ENCODE data around the gene NPEPL1. TPM values are rescaled to one million over a fixed set of nuclear protein-coding genes. Genes with fewer than 3 reads are reported as not detected.
"Not testable (repeated sequence)": the region's sequence is repeated elsewhere in the genome, so short reads cannot be mapped to it uniquely, and the experiment has no call there.

The NPEPL1 gene
- total RNA-seq, 2 donors from 2014 or later, result 28.5 to 31.4 TPM

GRCh38 chr20:58748618-58749017, 56.0 kb downstream of the NPEPL1 start:
- no peak for DNase-seq (ENCODE audit: low spot score)

GRCh38 chr20:58749098-58749769, 56.6 kb downstream of the NPEPL1 start:
- intact Hi-C loops (cut with DNase I), result no loop called here
- DNase-seq (ENCODE audit: low spot score), result no peak

More at GRCh38 chr20:58748618-58749017, 56.0 kb downstream of the NPEPL1 start:
- intact Hi-C loops (cut with DNase I), result no loop called here

GRCh38 chr20:58749979-58750378, 57.4 kb downstream of the NPEPL1 start:
- DNase-seq (ENCODE audit: low spot score), result no peak
- intact Hi-C loops (cut with DNase I), result no loop called here

GRCh38 chr20:58750706-58751105, 58.1 kb downstream of the NPEPL1 start:
- intact Hi-C loops (cut with DNase I), result not testable (repeated sequence)

DNA sequence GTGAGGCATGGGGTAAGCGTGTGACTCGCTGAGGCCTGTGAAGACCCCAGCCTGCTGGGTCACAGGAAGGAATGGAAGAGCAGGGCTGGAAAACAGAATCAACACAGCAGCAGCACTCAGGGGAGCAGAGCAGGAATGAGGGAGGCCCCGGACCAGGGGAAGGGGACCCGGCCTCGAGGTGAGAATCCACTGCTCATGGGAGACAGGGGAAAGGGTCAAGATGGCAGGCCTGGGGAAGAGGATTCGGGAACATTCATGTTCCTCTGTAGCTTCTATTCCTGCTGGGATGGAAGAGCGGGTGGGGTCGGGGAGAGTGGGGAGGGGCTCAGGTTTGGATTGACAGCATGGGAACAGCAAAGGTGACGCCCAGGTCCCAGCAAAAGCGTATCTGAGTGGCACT, 59.4 kb downstream of the NPEPL1 start:
- DNase-seq (ENCODE audit: low spot score), result no peak
- intact Hi-C loops (cut with DNase I), result no loop called here

More at GRCh38 chr20:58750706-58751105, 58.1 kb downstream of the NPEPL1 start:
- not testable (repeated sequence) for DNase-seq (ENCODE audit: low spot score)

GRCh38 chr20:58752565-58752964, 60.0 kb downstream of the NPEPL1 start:
- intact Hi-C loops (cut with DNase I), result no loop called here
- no peak for DNase-seq (ENCODE audit: low spot score)

DNA sequence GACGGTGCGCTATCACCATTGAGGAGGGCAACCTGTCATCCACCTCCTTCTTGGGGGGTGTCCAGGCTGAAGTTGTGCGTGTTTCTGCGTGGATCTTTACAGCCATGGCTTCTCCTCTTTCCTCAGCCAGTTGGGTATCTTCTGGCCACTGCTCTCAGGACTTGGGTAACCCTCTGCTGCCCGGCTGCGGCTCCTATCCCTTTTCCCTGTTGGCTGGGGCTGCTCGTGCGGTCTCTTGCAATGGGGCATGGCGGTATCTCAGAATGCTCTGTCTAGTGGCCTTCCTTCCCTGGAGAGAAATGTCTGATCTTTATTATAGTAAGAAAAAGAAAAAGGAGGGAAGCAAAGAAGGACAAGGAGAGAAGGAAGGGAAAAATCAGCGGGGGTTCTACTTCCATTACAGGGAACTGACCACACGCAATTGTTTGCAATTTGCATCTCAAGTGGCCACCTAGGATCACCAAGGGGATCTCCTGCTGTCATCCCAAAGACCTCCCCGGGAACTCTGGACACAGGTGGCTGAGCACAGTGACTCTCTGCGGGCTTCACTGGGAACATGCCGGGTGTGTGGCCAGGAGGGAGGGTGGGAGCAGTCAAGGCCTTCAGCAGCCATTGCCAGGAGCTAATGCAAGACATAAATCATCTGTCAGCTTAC, 60.8 kb downstream of the NPEPL1 start:
- no peak for DNase-seq (ENCODE audit: low spot score)
- intact Hi-C loops (cut with DNase I), result no loop called here

GRCh38 chr20:58753922-58754551, 61.4 kb downstream of the NPEPL1 start:
- intact Hi-C loops (cut with DNase I), result no loop called here
- DNase-seq (ENCODE audit: low spot score), result no peak

- intact Hi-C loops (cut with DNase I), result no loop called here
These were observed 62.0 kb downstream of the NPEPL1 start for GRCh38 chr20:58754584-58754983.

DNA sequence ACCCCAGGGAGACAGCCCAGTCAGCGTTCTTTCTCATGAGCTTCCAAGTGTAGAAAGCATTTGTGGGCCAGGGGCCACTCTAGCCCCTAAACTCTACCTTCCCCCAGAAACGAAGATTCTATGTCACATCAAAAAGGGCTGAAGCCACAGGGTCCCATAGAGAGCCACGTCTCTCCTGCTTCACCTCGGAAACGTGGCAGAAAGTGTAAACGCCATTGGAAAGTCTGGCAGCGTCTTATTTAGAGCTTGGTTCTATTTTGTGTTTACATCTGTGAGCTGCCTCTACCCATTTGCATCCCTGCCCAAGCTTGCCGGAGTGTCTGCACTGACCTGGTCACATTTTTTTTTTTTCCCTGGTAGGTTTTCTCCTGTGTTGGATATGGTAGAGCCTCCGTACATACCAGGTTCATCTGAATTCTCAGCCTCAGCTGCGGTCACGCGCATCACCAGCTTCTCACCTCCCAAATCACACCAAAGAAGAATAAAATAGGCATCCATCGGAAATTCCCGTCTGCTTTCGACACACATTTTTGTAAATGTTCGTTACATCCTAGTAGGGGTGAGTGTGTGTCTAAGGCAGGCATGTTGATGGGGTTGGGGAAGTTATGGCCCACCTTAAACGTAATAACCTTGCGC, 62.6 kb downstream of the NPEPL1 start:
- intact Hi-C loops (cut with DNase I), result no loop called here
- DNase-seq (ENCODE audit: low spot score), result no peak

More at GRCh38 chr20:58754584-58754983, 62.0 kb downstream of the NPEPL1 start:
- no peak for DNase-seq (ENCODE audit: low spot score)

DNA sequence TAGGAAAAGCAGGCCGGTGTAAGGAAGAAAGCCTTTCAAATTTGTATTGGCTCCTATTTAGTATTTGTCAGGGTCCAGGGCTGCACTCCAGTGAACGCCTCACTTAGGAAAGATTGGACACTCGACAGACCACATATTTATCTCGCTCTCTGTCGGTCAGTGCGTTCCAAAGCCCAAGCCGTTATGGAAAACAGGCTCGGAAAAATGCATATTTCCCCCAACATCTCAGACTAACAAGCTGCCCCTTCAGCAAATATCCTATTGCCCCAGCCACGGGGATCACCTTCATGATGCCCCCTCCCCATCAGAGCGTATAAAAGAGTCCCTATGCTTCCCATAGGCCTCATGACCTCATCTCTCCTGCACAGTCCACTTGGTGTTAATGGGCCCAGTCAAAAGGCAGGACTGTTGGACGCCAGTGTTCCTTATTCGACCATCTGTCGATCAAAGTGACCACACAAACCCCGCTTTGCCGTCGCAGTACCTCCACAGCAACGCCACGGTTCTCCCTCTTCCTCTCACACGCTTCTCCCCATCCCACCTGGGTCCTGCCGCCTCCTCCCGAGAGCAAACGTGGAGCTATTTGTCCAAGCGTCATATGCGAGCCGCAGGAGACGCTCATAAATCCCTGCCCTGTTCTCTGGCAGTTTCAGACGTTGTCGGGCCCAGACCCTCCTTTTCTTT, 63.3 kb downstream of the NPEPL1 start:
- DNase-seq (ENCODE audit: low spot score), result no peak
- intact Hi-C loops (cut with DNase I), result no loop called here

DNA sequence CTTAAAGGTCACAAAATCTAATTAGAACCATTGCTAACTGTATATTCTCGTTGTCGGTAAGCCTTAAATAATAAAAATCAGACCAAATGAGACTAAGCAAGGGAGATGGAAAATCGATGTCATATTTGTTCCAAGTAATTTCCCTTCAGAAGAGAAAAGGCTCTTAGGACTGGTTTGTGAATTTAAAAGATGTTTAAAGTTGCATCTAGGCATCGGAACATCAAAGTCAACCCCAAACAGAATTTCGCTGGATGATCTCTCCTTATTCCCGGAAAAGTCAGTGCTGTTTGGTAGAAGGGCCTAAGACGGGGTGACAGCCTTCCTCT, 63.8 kb downstream of the NPEPL1 start:
- intact Hi-C loops (cut with DNase I), result no loop called here
- no peak for DNase-seq (ENCODE audit: low spot score)

DNA sequence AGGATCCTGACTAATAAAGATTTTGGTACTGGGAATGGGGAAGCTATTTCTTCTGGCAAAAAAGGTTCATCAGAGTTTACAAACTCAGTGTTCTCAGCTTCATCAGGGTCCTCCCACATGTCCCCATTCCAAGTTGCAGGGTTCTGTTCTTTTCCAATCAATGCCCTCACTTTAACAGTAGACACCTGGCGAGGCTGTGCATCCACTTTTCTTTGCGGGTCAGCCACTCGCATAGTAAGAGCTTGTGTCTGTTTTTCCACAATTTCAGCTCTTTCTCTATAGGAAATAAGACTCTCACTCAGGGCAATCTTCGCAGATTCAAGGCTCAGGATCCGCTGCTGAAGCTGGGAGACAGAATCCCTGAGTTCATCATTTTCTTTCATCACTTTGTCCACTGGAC, 65.0 kb downstream of the NPEPL1 start:
- intact Hi-C loops (cut with DNase I); DNase-seq (ENCODE audit: low spot score): not testable (repeated sequence)

DNA sequence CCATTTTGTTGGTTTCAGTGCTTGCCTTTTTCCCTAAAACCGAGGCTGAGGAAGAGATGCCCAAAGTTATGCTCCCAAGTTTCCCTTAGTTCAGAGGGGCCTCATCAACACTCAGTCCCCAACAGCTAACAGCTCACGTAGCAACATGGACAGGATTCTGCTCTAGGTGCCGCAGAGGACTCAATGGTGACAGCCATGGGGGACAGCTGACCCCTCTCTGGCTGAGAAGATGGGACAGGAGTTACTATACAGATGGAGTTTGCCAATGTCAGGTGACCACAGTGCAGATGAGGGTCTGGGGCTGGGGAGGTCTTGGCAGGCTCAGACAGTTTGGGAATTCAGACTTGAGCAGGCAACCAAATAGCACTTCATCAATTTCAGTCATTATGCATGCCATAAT, 67.3 kb downstream of the NPEPL1 start:
- intact Hi-C loops (cut with DNase I), result no loop called here
- no peak for DNase-seq (ENCODE audit: low spot score)

DNA sequence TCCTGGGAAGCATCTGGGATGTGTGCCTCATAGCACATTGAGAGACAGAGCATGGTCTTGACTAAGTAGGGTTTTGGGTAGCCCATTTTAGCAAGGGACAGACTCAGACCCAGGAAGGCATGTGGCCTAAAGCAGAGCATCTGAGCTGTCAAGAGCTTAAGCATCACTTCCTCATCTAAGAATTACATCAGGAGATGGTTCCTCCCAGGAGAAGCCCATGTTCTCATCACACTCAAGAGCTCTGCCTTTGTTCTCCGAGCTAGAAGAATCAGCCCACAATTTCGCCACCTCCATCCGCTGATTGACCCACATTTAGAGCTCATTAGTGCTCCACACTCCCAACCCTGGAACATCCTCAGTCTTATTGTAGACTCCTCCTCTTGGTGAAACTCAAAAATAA, 68.3 kb downstream of the NPEPL1 start:
- intact Hi-C loops (cut with DNase I), result no loop called here
- no peak for DNase-seq (ENCODE audit: low spot score)

GRCh38 chr20:58762120-58762519, 69.5 kb downstream of the NPEPL1 start:
- DNase-seq (ENCODE audit: low spot score), result no peak

GRCh38 chr20:58763076-58763475, 70.5 kb downstream of the NPEPL1 start:
- DNase-seq (ENCODE audit: low spot score), result no peak
- intact Hi-C loops (cut with DNase I), result no loop called here

More at GRCh38 chr20:58762120-58762519, 69.5 kb downstream of the NPEPL1 start:
- intact Hi-C loops (cut with DNase I), result no loop called here
